Measurements from ENCODE around the gene C1QL2. TPM values are rescaled to one million over a fixed set of nuclear protein-coding genes. Genes with fewer than 3 reads are reported as not detected.
A peak's percentile ranks its signal among the peaks of the same experiment; 100 is the strongest.

The C1QL2 gene
- total RNA-seq, 3 donors from 2014 or later = not detected

- Mint-ChIP-seq H3K27me3 (ENCODE audit: low read depth) (peaks cover 24% of the 10 kb centered on the region), H3K4me3 (no peak overlapping the region), H3K4me1 (ENCODE audit: low read depth) (no peaks in the 10 kb centered on the region), H3K36me3 (ENCODE audit: insufficient read depth) (no peaks in the 10 kb centered on the region), H3K9me3 (no peaks in the 10 kb centered on the region)
- DNase-seq (no peak), ATAC-seq (no peak)
These were observed 34.3 kb upstream of the C1QL2 start for GRCh38 chr2:119192893-119193292.

GRCh38 chr2:119190321-119191111, 32.0 kb upstream of the C1QL2 start:
- no peak for DNase-seq
- peaks cover 21% of the 10 kb centered on the region for H3K27me3 Mint-ChIP-seq (ENCODE audit: low read depth)
- no peak for ATAC-seq
- H3K4me3 Mint-ChIP-seq = no peak overlapping the region
- H3K9me3 Mint-ChIP-seq = no peaks in the 10 kb centered on the region
- H3K36me3 Mint-ChIP-seq (ENCODE audit: insufficient read depth) = no peaks in the 10 kb centered on the region
- no peaks in the 10 kb centered on the region for H3K4me1 Mint-ChIP-seq (ENCODE audit: low read depth)

GRCh38 chr2:119184512-119184911, 26.0 kb upstream of the C1QL2 start:
- H3K4me1 Mint-ChIP-seq (ENCODE audit: low read depth) = no peaks in the 10 kb centered on the region

DNA sequence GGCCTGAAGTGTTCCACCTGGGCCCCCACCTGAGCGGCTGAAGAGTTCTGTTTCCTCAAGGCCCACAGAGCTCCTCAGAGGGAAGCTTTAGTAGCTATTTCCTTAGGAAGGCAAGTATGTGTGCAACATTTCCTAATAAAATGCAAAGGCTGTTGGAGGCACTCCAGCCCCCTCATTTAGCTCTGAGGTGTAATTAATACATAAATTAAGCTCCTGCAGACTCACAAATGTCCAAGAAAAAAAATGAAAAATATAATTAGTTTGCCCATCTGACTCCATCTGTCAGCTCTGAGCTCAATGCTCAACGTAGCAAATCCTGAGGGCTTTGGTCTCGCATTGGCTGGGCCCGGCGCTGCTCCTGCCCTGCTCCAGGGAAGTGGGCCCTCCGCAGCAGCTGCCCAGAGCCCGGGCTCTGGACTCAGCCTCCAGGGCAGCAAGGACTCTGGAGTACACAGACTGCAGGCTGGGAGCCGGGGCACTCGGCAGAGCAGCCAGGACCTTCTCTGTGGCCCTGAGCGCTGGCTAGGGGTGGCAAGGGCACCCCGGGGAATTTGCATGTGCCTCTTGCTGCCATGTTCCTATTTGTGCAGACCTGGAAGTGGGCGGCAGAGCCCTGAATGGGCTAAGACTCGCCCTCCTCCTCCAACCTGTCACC, 23.4 kb upstream of the C1QL2 start:
- no peak for ATAC-seq
- Mint-ChIP-seq H3K36me3 (ENCODE audit: insufficient read depth) (no peaks in the 10 kb centered on the region), H3K4me1 (ENCODE audit: low read depth) (no peaks in the 10 kb centered on the region), H3K9me3 (no peaks in the 10 kb centered on the region), H3K4me3 (no peak overlapping the region), H3K27me3 (ENCODE audit: low read depth) (no peaks in the 10 kb centered on the region)
- no peak for DNase-seq

More at GRCh38 chr2:119184512-119184911, 26.0 kb upstream of the C1QL2 start:
- Mint-ChIP-seq H3K4me3 (no peak overlapping the region), H3K27me3 (ENCODE audit: low read depth) (peaks cover 5% of the 10 kb centered on the region), H3K36me3 (ENCODE audit: insufficient read depth) (no peaks in the 10 kb centered on the region), H3K9me3 (no peaks in the 10 kb centered on the region)
- ATAC-seq (no peak), DNase-seq (no peak)

DNA sequence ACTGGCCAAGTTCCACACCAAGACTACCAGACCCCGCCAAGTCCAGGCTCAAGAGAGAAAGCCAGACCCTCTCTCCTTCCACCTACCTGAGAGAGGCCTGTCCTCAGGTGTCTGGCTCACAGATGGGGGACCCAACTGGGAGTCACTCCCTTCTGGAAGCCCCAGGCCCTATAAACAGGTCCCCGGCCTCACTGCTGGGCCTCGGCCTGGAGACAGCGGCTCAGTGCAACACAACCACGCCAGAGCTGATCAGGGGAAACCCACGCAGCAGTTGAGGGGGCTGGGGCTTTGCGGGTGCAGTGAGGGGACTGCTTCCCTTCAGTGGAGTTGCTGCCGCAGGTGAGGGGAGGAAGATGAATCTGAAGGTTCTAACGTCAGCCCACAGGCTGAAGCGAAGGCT, 22.8 kb upstream of the C1QL2 start:
- Mint-ChIP-seq H3K27me3 (ENCODE audit: low read depth) (no peaks in the 10 kb centered on the region), H3K4me3 (no peak overlapping the region), H3K4me1 (ENCODE audit: low read depth) (no peaks in the 10 kb centered on the region), H3K9me3 (no peaks in the 10 kb centered on the region), H3K36me3 (ENCODE audit: insufficient read depth) (no peaks in the 10 kb centered on the region)
- ATAC-seq (no peak), DNase-seq (no peak)

- Mint-ChIP-seq H3K27me3 (ENCODE audit: low read depth) (no peaks in the 10 kb centered on the region), H3K9me3 (no peaks in the 10 kb centered on the region), H3K4me1 (ENCODE audit: low read depth) (no peaks in the 10 kb centered on the region), H3K4me3 (no peak overlapping the region), H3K36me3 (ENCODE audit: insufficient read depth) (no peaks in the 10 kb centered on the region)
- ATAC-seq = no peak
- DNase-seq = no peak
These were observed 22.3 kb upstream of the C1QL2 start for GRCh38 chr2:119180892-119181291.

DNA sequence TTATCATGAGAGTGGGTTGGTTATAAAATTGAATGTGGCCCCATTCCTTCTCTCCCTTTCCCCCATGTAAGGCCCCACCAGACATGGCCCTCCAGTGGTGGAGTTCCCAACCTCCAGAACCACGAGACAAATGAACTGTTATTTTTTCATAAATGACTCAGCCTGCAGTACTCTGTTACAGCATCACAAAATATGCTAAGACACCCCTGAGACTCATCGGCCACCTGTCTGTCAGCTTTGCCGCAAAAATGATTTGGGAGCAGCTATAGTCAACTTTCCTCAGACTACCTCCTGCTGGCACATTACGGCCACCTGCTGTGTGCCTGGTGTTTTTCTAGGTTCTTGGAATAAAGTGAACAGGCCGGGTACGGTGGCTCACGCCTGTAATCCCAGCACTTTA, 21.4 kb upstream of the C1QL2 start:
- DNase-seq (no peak), ATAC-seq (no peak)
- H3K4me1 Mint-ChIP-seq (ENCODE audit: low read depth) = no peaks in the 10 kb centered on the region
- no peaks in the 10 kb centered on the region for H3K9me3 Mint-ChIP-seq
- no peaks in the 10 kb centered on the region for H3K27me3 Mint-ChIP-seq (ENCODE audit: low read depth)
- H3K4me3 Mint-ChIP-seq = no peak overlapping the region
- H3K36me3 Mint-ChIP-seq (ENCODE audit: insufficient read depth) = no peaks in the 10 kb centered on the region

- Mint-ChIP-seq H3K36me3 (ENCODE audit: insufficient read depth) (no peaks in the 10 kb centered on the region), H3K4me1 (ENCODE audit: low read depth) (no peaks in the 10 kb centered on the region), H3K27me3 (ENCODE audit: low read depth) (no peaks in the 10 kb centered on the region), H3K9me3 (no peaks in the 10 kb centered on the region), H3K4me3 (no peak overlapping the region)
- ATAC-seq = no peak
- no peak for DNase-seq
These were observed 20.7 kb upstream of the C1QL2 start for GRCh38 chr2:119179202-119179601.

GRCh38 chr2:119178776-119179175, 20.2 kb upstream of the C1QL2 start:
- no peak for DNase-seq
- no peaks in the 10 kb centered on the region for H3K36me3 Mint-ChIP-seq (ENCODE audit: insufficient read depth)
- no peaks in the 10 kb centered on the region for H3K9me3 Mint-ChIP-seq
- no peak for ATAC-seq
- H3K27me3 Mint-ChIP-seq (ENCODE audit: low read depth) = no peaks in the 10 kb centered on the region
- H3K4me1 Mint-ChIP-seq (ENCODE audit: low read depth) = no peaks in the 10 kb centered on the region
- H3K4me3 Mint-ChIP-seq = no peak overlapping the region

GRCh38 chr2:119177838-119178190, 19.3 kb upstream of the C1QL2 start:
- H3K36me3 Mint-ChIP-seq (ENCODE audit: insufficient read depth) = no peaks in the 10 kb centered on the region
- ATAC-seq (no peak), DNase-seq (no peak)
- no peaks in the 10 kb centered on the region for H3K9me3 Mint-ChIP-seq
- no peaks in the 10 kb centered on the region for H3K27me3 Mint-ChIP-seq (ENCODE audit: low read depth)
- no peak overlapping the region for H3K4me3 Mint-ChIP-seq
- no peaks in the 10 kb centered on the region for H3K4me1 Mint-ChIP-seq (ENCODE audit: low read depth)

DNA sequence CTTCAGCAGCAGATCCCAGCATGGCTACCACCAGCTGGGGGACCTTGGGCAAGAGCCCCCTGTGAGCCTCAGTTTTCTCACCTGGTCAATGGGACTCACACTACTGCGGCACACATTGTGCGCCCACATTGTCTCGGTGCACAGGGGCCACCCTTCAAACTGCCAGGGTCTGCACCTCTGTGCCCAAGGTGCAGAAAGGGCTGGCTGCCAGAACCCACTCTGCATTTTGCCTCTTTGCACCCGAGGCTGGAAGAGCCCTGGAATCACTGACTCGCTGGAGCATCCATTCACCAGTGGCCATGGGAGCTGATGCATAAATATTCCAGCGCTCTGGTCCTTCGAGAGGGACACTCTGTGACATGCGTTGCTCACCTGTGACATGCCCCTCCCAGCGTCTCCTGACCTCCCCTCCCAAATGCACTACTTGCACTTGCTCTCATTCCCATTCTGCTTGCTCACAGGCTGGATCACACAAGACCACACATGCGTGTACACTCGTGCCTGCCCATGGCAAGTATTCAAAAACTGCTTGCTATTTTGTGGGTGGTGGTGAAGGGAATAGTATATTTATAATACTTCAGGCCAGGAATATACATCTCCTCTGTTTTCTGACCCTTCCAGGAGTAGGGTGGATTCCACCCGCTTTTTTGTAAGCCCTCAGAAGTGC, 18.8 kb upstream of the C1QL2 start:
- no peak overlapping the region for H3K4me3 Mint-ChIP-seq
- H3K27me3 Mint-ChIP-seq (ENCODE audit: low read depth) = no peaks in the 10 kb centered on the region
- H3K9me3 Mint-ChIP-seq = no peaks in the 10 kb centered on the region
- DNase-seq = no peak
- H3K4me1 Mint-ChIP-seq (ENCODE audit: low read depth) = no peaks in the 10 kb centered on the region
- no peak for ATAC-seq
- H3K36me3 Mint-ChIP-seq (ENCODE audit: insufficient read depth) = no peaks in the 10 kb centered on the region

DNA sequence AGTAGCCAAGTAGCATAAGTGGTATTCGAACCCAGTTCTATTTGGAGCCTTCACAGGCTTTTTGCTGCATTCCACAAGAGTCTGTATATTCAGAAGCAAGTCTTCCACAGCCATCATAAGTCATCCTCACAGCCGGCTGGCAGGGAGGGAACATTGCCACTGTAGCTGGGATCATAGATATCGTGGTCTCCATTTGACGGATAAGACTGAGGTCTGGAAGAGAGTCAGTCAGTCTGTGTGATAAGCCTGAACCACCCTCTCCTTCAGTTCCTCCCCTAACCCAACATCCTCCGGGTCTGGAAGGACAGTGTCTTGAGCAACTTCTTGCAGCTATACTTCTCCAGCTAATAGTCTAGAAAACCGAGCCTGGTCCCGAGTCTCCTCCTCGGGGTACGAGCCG, 17.0 kb upstream of the C1QL2 start:
- DNase-seq (no peak), ATAC-seq (no peak)
- no peak overlapping the region for H3K4me3 Mint-ChIP-seq
- no peaks in the 10 kb centered on the region for H3K36me3 Mint-ChIP-seq (ENCODE audit: insufficient read depth)
- no peaks in the 10 kb centered on the region for H3K4me1 Mint-ChIP-seq (ENCODE audit: low read depth)
- H3K9me3 Mint-ChIP-seq = no peaks in the 10 kb centered on the region
- no peaks in the 10 kb centered on the region for H3K27me3 Mint-ChIP-seq (ENCODE audit: low read depth)

DNA sequence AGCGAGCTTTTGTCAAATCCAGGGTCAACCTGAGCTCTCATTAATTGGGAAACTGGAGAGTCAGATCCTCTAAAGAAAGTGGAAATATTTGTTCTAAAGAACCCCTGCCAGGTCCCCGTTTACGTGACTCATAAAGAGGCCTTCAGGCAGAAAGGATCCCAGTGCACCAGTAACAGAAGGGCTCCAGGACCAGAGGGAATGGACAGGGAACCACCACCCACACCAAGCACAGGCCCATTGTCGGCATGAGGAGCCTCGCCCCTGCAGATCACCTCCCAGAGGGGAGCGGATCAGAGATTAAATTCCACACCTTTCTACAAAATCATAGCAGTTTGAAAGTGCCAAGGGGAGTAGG, 16.4 kb upstream of the C1QL2 start:
- ATAC-seq = no peak
- Mint-ChIP-seq H3K36me3 (ENCODE audit: insufficient read depth) (no peaks in the 10 kb centered on the region), H3K4me3 (no peak overlapping the region), H3K9me3 (no peaks in the 10 kb centered on the region), H3K27me3 (ENCODE audit: low read depth) (no peaks in the 10 kb centered on the region), H3K4me1 (ENCODE audit: low read depth) (no peaks in the 10 kb centered on the region)
- no peak for DNase-seq

GRCh38 chr2:119174216-119174992, 15.9 kb upstream of the C1QL2 start:
- Mint-ChIP-seq H3K36me3 (ENCODE audit: insufficient read depth) (no peaks in the 10 kb centered on the region), H3K4me1 (ENCODE audit: low read depth) (no peaks in the 10 kb centered on the region), H3K9me3 (no peaks in the 10 kb centered on the region), H3K27me3 (ENCODE audit: low read depth) (peaks cover under 1% of the 10 kb centered on the region), H3K4me3 (no peak overlapping the region)
- DNase-seq = peak; percentile 36
- peak; percentile 61 to 62 for ATAC-seq
